HepG2 (cell line): Measurements from ENCODE around the gene TTBK1. TPM values are rescaled to one million over a fixed set of nuclear protein-coding genes. Genes with fewer than 3 reads are reported as not detected.

ENCODE experiments used
- ATAC-seq: fragments of 200-7000 bp; cut with Tn5 transposase; 3 replicates; pipeline ENCODE4 v1.9.1; 2020; ENCODE audit warnings: mild to moderate bottlenecking, moderate library complexity
- BruUV-seq: library from RNA; stranded (reverse); fragments of 400-500 nt; replicated peaks from 2 replicates; lab custom pipeline; 2021; lab: Mats Ljungman, UMichigan
- CTCF ChIA-PET: fragments of 300-600 bp; formaldehyde crosslinking; extraction: SDS; loops from one replicate; lab custom pipeline; 2021; ENCODE audit warnings: low total read pairs, inconsistent platforms, low intra/inter-chr PET ratio; lab: Yijun Ruan, JAX
- POLR2A ChIA-PET: fragments of 350-600 bp; sonication (Branson Sonifier 250); formaldehyde crosslinking; loops from one replicate; lab custom pipeline; 2020; ENCODE audit warnings: antibody characterized with exemption, inconsistent platforms; lab: Yijun Ruan, JAX
- DNase-seq: peaks from one replicate; pipeline ENCODE4 v3.0.0-alpha.2; 2015; ENCODE audit warnings: low spot score
- FAIRE-seq: peaks from 3 replicates; lab custom pipeline; 2011; peaks lifted over from hg19 to GRCh38; lab: Jason Lieb, UNC
- H2AFZ ChIP-seq: one replicate; pipeline ENCODE4 v1.6.1; 2011; ENCODE audit warnings: low read length, inconsistent platforms
- H3K27ac ChIP-seq: fragments of 300-600 bp; 3 replicates; pipeline ENCODE4 v1.8.0; 2011; ENCODE audit warnings: mixed run types, mild to moderate bottlenecking, mixed read lengths, low read length, inconsistent platforms; ENCODE audit not compliant: insufficient read depth; ENCODE audit errors: extremely low read length
- H3K27me3 ChIP-seq, 2 experiments: fragments of 200-600 bp in 1 of 2; 2 replicates in 1 of 2; 3 replicates in 1 of 2; pipeline versions ENCODE4 v1.6.0 to v1.8.0; 2011; ENCODE audit warnings: low read length in 2 of 2, mild to moderate bottlenecking in 2 of 2, moderate library complexity in 2 of 2, inconsistent platforms in 1 of 2; ENCODE audit not compliant: insufficient read depth in 2 of 2, control insufficient read depth in 1 of 2
- H3K36me3 ChIP-seq, 2 experiments: fragments of 200-600 bp in 1 of 2; replicated peaks in 1 of 2; 2 replicates in 1 of 2; 3 replicates in 1 of 2; pipeline versions ENCODE4 v1.5.1 to v1.8.0; 2011; ENCODE audit warnings: low read length in 2 of 2, inconsistent platforms in 1 of 2; ENCODE audit not compliant: insufficient read depth in 2 of 2, control insufficient read depth in 1 of 2
- H3K4me1 ChIP-seq: 2 replicates; pipeline ENCODE4 v1.5.1; 2012; ENCODE audit warnings: low read length, inconsistent platforms; ENCODE audit not compliant: insufficient read depth
- H3K4me2 ChIP-seq: 2 replicates; pipeline ENCODE4 v1.6.0; 2011; ENCODE audit warnings: low read depth, low read length, inconsistent platforms
- H3K4me3 ChIP-seq, 3 experiments: fragments of 200-600 bp in 1 of 3; sonication (generic), shearing (Covaris generic) in 1 of 3; replicated peaks in 1 of 3; 2 replicates each; pipeline ENCODE4 v1.5.1; 2011 to 2016; ENCODE audit warnings: low read length in 3 of 3, inconsistent platforms in 2 of 3, low read depth in 2 of 3, mild to moderate bottlenecking in 2 of 3, control low read depth in 1 of 3, mixed read lengths in 1 of 3; ENCODE audit not compliant: insufficient read depth in 1 of 3
- H3K79me2 ChIP-seq: one replicate; pipeline ENCODE4 v1.6.1; 2011; ENCODE audit warnings: low read length, inconsistent platforms; ENCODE audit not compliant: insufficient read depth
- H3K9ac ChIP-seq: 2 replicates; pipeline ENCODE4 v1.6.0; 2011; ENCODE audit warnings: mild to moderate bottlenecking, low read depth, low read length, inconsistent platforms; ENCODE audit not compliant: insufficient read depth
- H3K9me3 ChIP-seq: 2 replicates; pipeline ENCODE4 v1.5.1; 2012; ENCODE audit warnings: mild to moderate bottlenecking, low read length
- H4K20me1 ChIP-seq: 2 replicates; pipeline ENCODE4 v1.6.0; 2011; ENCODE audit warnings: inconsistent platforms, mild to moderate bottlenecking, low read length, moderate library complexity; ENCODE audit not compliant: insufficient read depth
- AHR ChIP-seq: IDR thresholded peaks from 2 replicates; pipeline ENCODE4 v1.6.1; 2018; ENCODE audit warnings: missing genetic modification reagents, missing compliant biosample characterization
- HNRNPL ChIP-seq: fragments of 200-400 bp; formaldehyde crosslinking; IDR thresholded peaks from 2 replicates; pipeline ENCODE4 v1.6.1; 2017; ENCODE audit warnings: mild to moderate bottlenecking, low read depth, low read length
- HOXA5 ChIP-seq: sonication (generic); formaldehyde crosslinking; IDR thresholded peaks from 2 replicates; pipeline ENCODE4 v1.4.0; 2020; ENCODE audit warnings: missing genetic modification reagents
- KLF15 ChIP-seq: sonication (generic); formaldehyde crosslinking; IDR thresholded peaks from 2 replicates; pipeline ENCODE4 v1.8.1; 2023; ENCODE audit warnings: borderline replicate concordance, mild to moderate bottlenecking, inconsistent platforms, missing genetic modification reagents, mixed read lengths
- MED13 ChIP-seq: sonication (generic); formaldehyde crosslinking; IDR thresholded peaks from 2 replicates; pipeline ENCODE4 v1.5.0; 2020; ENCODE audit warnings: missing genetic modification reagents
- NAIF1 ChIP-seq: sonication (generic); formaldehyde crosslinking; IDR thresholded peaks from 2 replicates; pipeline ENCODE4 v1.5.0; 2020; ENCODE audit warnings: mild to moderate bottlenecking, missing genetic modification reagents, borderline replicate concordance
- NFE2L2 ChIP-seq: fragments of 150-350 bp; IDR thresholded peaks from 2 replicates; pipeline ENCODE4 v1.6.1; 2014; ENCODE audit warnings: low read length
- NFYB ChIP-seq: sonication (generic); formaldehyde crosslinking; IDR thresholded peaks from 2 replicates; pipeline ENCODE4 v1.4.0; 2020; ENCODE audit warnings: missing genetic modification reagents
- NKX3-1 ChIP-seq: sonication (generic); formaldehyde crosslinking; IDR thresholded peaks from 2 replicates; pipeline ENCODE4 v1.5.0; 2020; ENCODE audit warnings: missing genetic modification reagents
- RBFOX2 ChIP-seq: fragments of 200-400 bp; formaldehyde crosslinking; IDR thresholded peaks from 2 replicates; pipeline ENCODE4 v1.6.1; 2017; ENCODE audit warnings: low read depth, mild to moderate bottlenecking, low read length
- SETDB1 ChIP-seq: sonication (generic); formaldehyde crosslinking; IDR thresholded peaks from 2 replicates; pipeline ENCODE4 v1.5.1; 2020; ENCODE audit warnings: missing genetic modification reagents, mild to moderate bottlenecking, borderline replicate concordance
- ZNF367 ChIP-seq: sonication (generic); formaldehyde crosslinking; IDR thresholded peaks from 2 replicates; pipeline ENCODE4 v1.4.0; 2020; ENCODE audit warnings: missing genetic modification reagents, borderline replicate concordance
- ZNF547 ChIP-seq: sonication (generic); formaldehyde crosslinking; IDR thresholded peaks from 2 replicates; pipeline ENCODE4 v1.5.1; 2020; ENCODE audit warnings: mild to moderate bottlenecking, missing genetic modification reagents
- ZNF556 ChIP-seq: sonication (generic); formaldehyde crosslinking; IDR thresholded peaks from 2 replicates; pipeline ENCODE4 v1.4.0; 2020; ENCODE audit warnings: mild to moderate bottlenecking, missing genetic modification reagents, borderline replicate concordance
- WGBS: methylation state at CpG from one replicate; pipeline ENCODE4 v1.1.6; 2017; ENCODE audit warnings: low lambda C conversion rate; 5-methylcytosine and 5-hydroxymethylcytosine counted together
- in situ Hi-C: cut with HindIII; loops from 2 replicates; pipeline ENCODE4 v1.10.0; 2017; ENCODE audit warnings: low pct_unique_long_range_greater_than_20kb; ENCODE audit not compliant: extremely low pct_ligation_motif_present
- intact Hi-C: fragments of 100-400 bp; cut with micrococcal nuclease; formaldehyde crosslinking; loops from one replicate; pipeline ENCODE4 v1.10.0; 2022; ENCODE audit not compliant: unreplicated experiment
- polyA plus RNA-seq, 8 experiments: library from polyadenylated mRNA; depleted of rRNA in 3 of 8; stranded (reverse) in 7 of 8; unstranded in 1 of 8; fragments of >200 nt; fragmentation: Illumina TruSeq in 4 of 8; extraction: Trizol in 4 of 8; gene quantifications; 2 replicates each; pipeline versions ENCODE4 v1.2.1 to v1.2.3, GENCODE V29; 2011 to 2016; ENCODE audit warnings: low read depth in 4 of 8, missing spikeins in 1 of 8, mixed read lengths in 1 of 8; ENCODE audit not compliant: insufficient read depth in 1 of 8
- total RNA-seq, 5 experiments: library from RNA; depleted of rRNA; stranded (reverse); fragments of >200 nt; fragmentation: Illumina TruSeq; extraction: Trizol; gene quantifications; 2 replicates each; pipeline ENCODE4 v1.2.3, GENCODE V29; 2016; ENCODE audit warnings: low read depth in 1 of 5
- TF ChIP-seq, protein P1 (sequence below): fragments of 450-650 bp; IDR thresholded peaks from 2 replicates; pipeline ENCODE4 v1.6.1; 2016
- TF ChIP-seq, protein P2 (sequence below): sonication (generic); formaldehyde crosslinking; IDR thresholded peaks from 2 replicates; pipeline ENCODE4 v1.4.0; 2020; ENCODE audit warnings: missing genetic modification reagents

TTBK1 gene
- total and polyA plus RNA-seq, 2 of the 13 experiments (the other 11 are each of a cell fraction or from before 2014, with no cell fraction given) = 0.24 to 0.33 TPM

DNA sequence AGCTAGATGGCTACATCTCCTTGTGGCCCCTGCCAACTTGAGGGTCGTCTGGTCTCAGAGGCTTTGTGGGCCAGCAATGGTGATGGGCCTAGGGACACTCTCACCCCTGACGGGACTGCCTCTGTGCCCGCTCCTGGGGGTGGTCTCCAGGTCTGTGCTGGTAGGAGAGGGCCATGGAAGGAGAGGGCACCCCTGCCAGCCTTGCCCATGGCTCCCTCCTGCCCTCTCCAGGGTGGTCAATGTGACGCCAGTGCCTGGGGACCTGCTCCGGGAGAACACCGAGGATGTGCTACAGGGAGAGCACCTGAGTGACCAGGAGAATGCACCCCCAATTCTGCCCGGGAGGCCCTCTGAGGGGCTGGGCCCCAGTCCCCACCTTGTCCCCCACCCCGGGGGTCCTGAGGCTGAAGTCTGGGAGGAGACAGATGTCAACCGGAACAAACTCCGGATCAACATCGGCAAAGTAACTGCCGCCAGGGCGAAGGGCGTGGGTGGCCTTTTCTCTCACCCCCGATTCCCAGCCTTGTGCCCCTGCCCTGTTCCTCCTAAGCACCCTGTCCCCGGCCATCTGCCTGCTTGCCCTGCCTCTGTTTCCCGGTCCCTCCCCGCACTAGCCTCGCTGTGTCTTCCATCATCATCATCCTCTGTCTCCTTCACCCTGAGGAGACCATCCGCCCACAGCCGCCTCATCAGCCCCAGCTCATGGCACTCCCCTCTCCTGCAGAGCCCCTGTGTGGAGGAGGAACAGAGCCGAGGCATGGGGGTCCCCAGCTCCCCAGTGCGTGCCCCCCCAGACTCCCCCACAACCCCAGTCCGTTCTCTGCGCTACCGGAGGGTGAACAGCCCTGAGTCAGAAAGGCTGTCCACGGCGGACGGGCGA is 15.8 kb downstream of the TTBK1 start:
- Histone ChIP-seq H4K20me1 (no peaks in the 10 kb centered on the region), H2AFZ (no peak overlapping the region), H3K27me3 (peaks cover 7 to 39% of the 10 kb centered on the region in 2 experiments), H3K4me1 (peaks cover 58% of the 10 kb centered on the region), H3K36me3 (no peaks in the 10 kb centered on the region), H3K9me3 (no peaks in the 10 kb centered on the region), H3K9ac (no peak overlapping the region), H3K79me2 (no peaks in the 10 kb centered on the region), H3K4me3 (no peak overlapping the region), H3K4me2 (no peak overlapping the region), H3K27ac (no peak overlapping the region)
- ATAC-seq (no peak), FAIRE-seq (no peak), DNase-seq (no peak)
- no TSS peak for BruUV-seq
- in situ Hi-C loops (no loop called here), intact Hi-C loops (no loop called here)
- TF ChIP-seq RBFOX2 (no peak), HNRNPL (0 out of 2 replicates have a peak, but pooled peaks have one; percentile 58)
- WGBS = 72% methylated on average over 27 of the region's 30 CpGs
- CTCF ChIA-PET = no interaction called here
- POLR2A ChIA-PET = interaction anchor here (0.7 to 1.3 kb wide), 3 partner anchors 11 to 199 kb away, joined by 3 to 4 read pairs (median 3); partner anchors contain the start of gene ABCC10

DNA sequence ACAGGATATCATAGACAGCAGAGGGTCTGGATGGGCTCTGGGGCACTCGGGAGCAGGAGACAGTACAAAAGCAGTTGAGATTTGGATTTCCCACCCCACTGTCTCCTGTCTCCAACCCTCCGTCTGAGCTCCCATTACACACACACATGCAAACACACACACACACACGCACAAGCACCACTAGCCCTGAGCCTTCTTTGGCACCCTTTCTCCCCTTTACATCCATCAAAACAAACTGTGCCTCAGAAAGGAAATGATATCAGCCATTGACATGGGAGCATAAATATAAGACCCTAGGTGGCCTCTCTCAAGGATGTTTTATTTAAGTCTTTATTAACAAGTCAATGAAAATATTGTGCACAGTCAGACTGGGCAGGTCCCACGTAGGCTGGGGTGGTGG is 17.5 kb downstream of the TTBK1 start:
- ChIA-PET CTCF (no interaction called here), POLR2A (interaction anchor here (1.9 kb wide), 1 partner anchor 32 kb away, joined by 6 read pairs; the partner anchor contains the start of gene DNPH1)
- TF ChIP-seq NAIF1 (CRISPR knock-in tag) (no peak), MED13 (CRISPR knock-in tag) (no peak), HOXA5 (CRISPR knock-in tag) (no peak), ZNF547 (CRISPR knock-in tag) (no peak), NFE2L2 (no peak), AHR (no peak), KLF15 (CRISPR knock-in tag) (no peak), NKX3-1 (CRISPR knock-in tag) (no peak), NFYB (CRISPR knock-in tag) (no peak), ZNF367 (CRISPR knock-in tag) (no peak), ZNF556 (CRISPR knock-in tag) (no peak), SETDB1 (no peak)
- TF ChIP-seq, protein P1, sequence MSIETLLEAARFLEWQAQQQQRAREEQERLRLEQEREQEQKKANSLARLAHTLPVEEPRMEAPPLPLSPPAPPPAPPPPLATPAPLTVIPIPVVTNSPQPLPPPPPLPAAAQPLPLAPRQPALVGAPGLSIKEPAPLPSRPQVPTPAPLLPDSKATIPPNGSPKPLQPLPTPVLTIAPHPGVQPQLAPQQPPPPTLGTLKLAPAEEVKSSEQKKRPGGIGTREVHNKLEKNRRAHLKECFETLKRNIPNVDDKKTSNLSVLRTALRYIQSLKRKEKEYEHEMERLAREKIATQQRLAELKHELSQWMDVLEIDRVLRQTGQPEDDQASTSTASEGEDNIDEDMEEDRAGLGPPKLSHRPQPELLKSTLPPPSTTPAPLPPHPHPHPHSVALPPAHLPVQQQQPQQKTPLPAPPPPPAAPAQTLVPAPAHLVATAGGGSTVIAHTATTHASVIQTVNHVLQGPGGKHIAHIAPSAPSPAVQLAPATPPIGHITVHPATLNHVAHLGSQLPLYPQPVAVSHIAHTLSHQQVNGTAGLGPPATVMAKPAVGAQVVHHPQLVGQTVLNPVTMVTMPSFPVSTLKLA = 0 out of 2 replicates have a peak, but pooled peaks have one; percentile 5
- TF ChIP-seq, protein P2, sequence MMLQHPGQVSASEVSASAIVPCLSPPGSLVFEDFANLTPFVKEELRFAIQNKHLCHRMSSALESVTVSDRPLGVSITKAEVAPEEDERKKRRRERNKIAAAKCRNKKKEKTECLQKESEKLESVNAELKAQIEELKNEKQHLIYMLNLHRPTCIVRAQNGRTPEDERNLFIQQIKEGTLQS (CRISPR knock-in tag) = no peak

More for the DNA sequence above, 17.5 kb downstream of the TTBK1 start:
- Histone ChIP-seq H3K4me3 (no peak overlapping the region), H3K9ac (no peak overlapping the region), H3K4me2 (no peak overlapping the region), H4K20me1 (no peaks in the 10 kb centered on the region), H3K36me3 (no peaks in the 10 kb centered on the region), H2AFZ (no peak overlapping the region), H3K79me2 (no peaks in the 10 kb centered on the region), H3K27me3 (peaks cover 4 to 22% of the 10 kb centered on the region in 2 experiments), H3K27ac (no peak overlapping the region), H3K4me1 (peaks cover 64% of the 10 kb centered on the region), H3K9me3 (no peaks in the 10 kb centered on the region)
- no TSS peak for BruUV-seq
- no peak for DNase-seq
- in situ Hi-C loops (loop anchor here (5.0 kb wide), 3 partner anchors 72 to 237 kb away; no protein-coding TSS in a partner anchor), intact Hi-C loops (loop anchor here (5.0 to 10.0 kb wide), 3 partner anchors 164 to 247 kb away; partner anchors contain the start of gene ABCC10)
- WGBS = 44% methylated on average over 4 of the region's 4 CpGs
- ATAC-seq = no peak
- no peak for FAIRE-seq
